ENCODE measurements around the gene SH2B3. TPM values are rescaled to one million over a fixed set of nuclear protein-coding genes. Genes with fewer than 3 reads are reported as not detected.
A peak's percentile ranks its signal among the peaks of the same experiment; 100 is the strongest.
"Not testable (repeated sequence)": the region's sequence is repeated elsewhere in the genome, so short reads cannot be mapped to it uniquely, and the experiment has no call there.

SH2B3 gene
- total RNA-seq, 1 experiment from 2014 or later = 12.1 TPM

DNA sequence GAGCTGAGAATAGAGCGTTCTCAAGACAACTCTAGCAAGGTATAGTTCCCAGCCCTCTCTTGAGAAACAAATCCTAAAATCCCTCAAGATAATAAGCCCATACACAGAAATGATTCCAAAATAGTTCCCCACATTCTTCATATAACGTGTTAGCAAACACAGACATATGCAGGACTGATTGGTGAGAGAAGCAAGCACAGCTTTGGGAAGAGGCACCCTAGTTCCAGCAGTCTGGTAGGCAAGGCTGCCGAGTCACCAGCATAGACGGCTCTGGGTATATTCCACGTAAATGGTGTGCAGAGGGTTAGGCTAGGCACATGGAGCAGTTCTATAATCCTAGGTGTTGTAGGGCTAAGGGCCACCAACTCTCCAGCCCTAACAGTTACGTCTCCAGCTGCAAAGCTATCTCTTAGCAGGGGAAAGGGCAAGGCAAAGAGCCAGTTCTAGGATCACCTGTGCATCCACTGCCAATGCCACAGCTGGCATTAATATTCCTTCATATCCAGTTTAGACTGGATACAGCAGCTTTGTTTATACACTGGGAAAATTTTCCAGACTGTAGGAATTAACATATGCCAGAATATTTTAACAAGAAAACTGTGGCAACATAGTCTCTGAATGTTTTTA, 52.9 kb downstream of the SH2B3 start:
- DNase-seq (ENCODE audit: low spot score) = no peak

DNA sequence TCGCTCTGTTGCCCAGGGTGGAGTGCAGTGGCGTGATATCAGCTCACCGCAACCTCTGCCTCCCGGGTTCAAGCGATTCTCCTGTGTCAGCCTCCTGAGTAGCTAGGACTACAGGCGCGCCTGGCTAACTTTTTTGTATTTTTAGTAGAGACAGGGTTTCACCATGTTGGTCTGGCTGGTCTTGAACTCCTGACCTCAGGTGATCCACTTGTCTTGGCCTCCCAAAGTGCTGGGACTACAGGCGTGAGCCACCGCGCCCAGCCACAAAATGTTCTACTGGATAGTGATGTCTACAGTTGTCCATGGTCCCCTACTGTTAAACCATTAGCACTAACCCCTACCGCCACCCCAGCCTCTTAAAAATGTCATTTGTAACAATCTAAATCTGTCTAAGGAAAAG, 54.4 kb downstream of the SH2B3 start:
- DNase-seq (ENCODE audit: low spot score) = not testable (repeated sequence)

DNA sequence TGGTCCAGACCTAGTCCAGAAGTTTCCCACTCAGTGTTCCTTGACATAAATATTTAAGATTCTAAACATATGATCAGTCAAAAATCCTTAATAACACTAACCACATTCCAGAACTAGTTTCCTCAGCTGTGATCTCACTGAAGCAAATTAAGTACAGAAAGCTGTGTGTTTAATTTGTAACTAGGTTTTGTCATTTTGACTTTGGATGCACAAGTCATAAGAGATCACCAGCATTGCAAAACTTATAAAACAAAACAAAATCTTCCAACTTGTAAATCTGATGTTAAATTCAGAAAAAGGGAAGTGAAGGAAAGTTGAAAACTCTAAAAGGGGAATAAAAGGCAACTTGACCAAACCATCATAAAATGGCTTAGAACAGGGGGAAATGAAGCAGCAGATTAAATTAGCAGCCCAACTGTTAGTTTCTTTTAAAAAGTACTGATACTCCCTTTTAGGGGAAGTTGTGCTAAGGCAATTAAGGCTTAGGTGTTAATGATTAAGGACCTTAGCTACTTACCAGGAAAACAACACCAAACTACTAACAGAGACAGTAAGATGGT, 56.6 kb downstream of the SH2B3 start:
- DNase-seq (ENCODE audit: low spot score) = no peak

GRCh38 chr12:111467092-111467856, 61.6 kb downstream of the SH2B3 start:
- no peak for DNase-seq (ENCODE audit: low spot score)

GRCh38 chr12:111467857-111468241, 62.1 kb downstream of the SH2B3 start:
- DNase-seq (ENCODE audit: low spot score) = no peak

DNA sequence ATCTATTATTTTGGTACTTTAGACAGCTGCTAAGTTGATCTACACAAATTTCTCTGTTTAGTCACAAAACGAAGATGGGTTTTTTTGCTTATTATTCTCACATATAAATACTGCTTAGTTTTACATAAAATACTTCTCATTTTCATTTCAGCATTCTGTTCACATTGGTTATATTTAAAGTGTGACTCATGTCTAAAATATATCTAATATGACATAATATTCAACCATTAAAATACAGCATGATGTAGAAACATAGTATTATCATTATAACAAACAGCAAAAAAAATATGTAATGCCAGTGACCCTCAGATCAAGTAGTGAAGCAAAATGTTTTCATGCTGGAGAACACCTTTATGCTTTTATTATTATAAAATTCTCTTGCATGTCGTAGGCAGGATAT, 63.7 kb downstream of the SH2B3 start:
- no peak for DNase-seq (ENCODE audit: low spot score)

DNA sequence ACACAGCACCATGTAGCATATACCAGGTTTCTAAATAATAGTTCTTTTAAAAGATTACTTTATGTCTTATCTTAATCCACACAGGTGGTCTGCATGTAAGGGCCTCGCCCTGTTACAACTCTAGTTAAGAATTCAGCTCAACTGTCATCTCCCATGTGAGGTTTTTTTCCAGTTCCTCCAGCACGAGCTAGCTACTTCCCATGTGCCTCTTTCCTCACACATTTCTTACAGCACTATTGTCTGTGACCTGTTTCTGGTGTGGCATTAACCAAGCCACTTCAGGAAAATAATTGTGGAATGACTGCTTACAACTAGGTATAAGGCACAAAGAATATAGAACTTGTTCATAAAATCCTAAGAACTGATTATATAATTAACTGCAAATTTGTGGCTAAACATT, 65.5 kb downstream of the SH2B3 start:
- DNase-seq (ENCODE audit: low spot score) = no peak

DNA sequence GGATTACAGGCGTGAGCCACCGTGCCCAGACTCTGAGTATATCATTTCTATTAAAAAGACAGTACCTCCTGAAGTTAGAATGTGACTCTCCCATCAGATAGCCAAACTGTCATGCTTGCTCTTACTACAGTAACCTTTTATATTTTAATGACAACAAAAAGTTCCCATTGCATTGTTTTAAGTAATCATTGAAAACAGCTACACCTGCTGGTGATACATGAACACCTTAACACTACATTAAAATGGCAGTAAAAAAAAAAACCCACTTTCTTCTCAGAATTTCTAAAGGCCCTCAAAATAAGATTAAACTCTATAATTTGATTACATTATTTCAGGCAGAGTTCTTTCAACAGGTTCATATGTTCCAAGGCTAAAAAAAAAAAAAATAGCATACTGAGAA, 76.7 kb downstream of the SH2B3 start:
- no peak for DNase-seq (ENCODE audit: low spot score)

DNA sequence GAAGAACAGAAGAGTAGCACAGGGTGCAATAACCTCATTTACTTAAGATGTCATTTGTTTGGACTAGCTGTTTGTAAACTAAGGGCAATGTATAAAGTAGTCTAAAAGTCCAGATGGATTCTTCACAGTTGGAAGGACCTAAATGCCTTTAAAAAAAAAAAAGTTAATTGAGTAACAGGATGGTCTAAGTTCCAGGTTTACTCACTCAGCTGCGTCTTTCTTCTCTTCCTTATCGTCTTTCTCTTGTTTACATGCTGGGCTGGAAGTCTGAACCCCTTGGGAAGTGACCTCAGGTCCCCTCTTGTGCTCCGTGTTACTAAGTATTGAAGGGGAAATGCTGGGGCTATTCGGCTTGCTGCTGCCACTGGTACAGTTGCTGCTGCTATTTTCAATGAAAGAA, 82.5 kb downstream of the SH2B3 start:
- DNase-seq (ENCODE audit: low spot score) = no peak

DNA sequence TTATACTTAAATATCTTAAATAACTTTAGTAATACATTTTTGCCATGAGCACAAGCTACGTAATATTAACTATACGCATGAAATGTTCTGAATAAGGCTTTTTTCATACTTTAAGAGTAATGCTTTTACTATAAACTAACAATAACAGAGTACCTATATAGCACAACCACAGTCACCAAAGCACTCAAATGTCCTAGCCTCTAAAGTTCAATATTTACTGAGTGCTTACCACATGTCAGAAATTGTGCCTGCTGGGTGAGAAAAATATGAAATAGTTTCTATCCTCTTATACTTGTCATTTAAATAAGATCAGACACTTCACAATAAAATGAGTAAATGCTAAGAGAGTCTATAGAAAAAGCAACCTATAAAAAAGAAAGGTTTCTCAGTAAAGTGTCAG, 83.1 kb downstream of the SH2B3 start:
- DNase-seq (ENCODE audit: low spot score) = no peak

DNA sequence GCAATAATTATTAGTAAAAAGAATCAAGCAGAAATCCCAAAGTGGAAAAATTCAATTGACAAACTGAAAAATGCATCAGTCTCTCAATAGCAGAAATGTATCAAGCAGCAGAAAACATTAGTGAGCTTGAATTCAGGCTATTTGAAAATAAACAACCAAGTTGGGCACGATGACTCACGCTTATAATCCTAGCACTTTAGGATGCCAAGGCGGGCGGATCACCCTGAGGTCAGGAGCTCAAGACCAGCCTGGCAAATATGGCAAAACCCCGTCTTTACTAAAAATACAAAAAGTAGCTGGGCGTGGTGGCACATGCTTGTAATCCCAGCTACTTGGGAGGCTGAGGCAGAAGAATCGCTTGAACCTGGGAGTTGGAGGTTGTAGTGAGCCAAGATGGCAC, 87.3 kb downstream of the SH2B3 start:
- peak; percentile 82 for DNase-seq (ENCODE audit: low spot score)

DNA sequence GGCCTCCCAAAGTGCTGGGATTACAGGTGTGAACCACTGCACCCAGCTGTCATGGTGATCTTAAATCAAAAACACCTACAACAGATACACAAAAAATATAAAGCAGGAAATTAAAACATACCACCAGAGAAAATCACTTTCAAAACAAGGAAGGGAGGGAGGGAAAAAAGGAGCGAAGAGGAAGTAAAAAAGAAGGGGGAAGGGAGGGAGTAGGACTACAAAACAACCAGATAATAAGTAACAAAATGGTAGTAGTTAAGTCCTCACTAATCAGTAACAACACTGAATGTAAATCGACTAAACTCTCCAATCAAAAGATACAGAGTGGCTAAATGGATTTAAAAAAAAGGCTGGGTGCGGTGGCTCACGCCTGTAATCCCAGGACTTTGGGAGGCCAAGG, 89.0 kb downstream of the SH2B3 start:
- DNase-seq (ENCODE audit: low spot score) = no peak

Other genes starting within 250 kb of the SH2B3 start
- gene PHETA1, start 36.8 kb upstream of the SH2B3 start, total RNA-seq (2014; rRNA removed; shearing (Covaris generic)) = 2.1 and 3.5 TPM in 2 replicates
- 10.2 and 12.0 TPM in 2 replicates for gene ATXN2, start 193.4 kb downstream of the SH2B3 start, total RNA-seq (2014; rRNA removed; shearing (Covaris generic))

Measured in H4 (cell line).